ENCODE results near the gene DMRTB1. TPM values are rescaled to one million over a fixed set of nuclear protein-coding genes. Genes with fewer than 3 reads are reported as not detected.

The DMRTB1 gene
- total and polyA plus RNA-seq, 2 of the 8 experiments (the other 6 are each of a cell fraction or from before 2014, with no cell fraction given) = 0.06 to 0.35 TPM

DNA sequence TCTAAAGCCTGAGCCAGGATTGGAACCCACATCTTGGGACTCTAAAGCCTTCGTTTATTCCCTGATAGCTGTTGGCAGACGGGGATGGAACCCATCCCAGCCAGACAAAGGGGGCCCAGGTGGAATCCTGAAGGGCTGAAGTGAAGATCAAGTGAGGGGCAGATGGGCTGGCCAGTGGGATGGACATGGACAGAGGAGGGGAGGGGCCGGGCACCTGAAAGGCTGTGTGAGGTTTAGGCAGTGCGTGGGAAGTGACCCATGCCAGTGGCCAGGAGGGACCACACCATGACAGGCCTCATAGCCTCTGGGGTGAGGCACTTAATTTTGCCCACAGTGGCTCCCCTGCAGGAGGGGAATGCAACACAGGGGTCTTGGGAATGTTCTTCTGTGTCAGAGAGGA, 44.6 kb upstream of the DMRTB1 start (continued):
- TF ChIP-seq RAD21 (IDR thresholded peaks at IDR 0.05 in 1 of 2, conservative IDR thresholded peaks at IDR 0.05 in 1 of 2; ENCODE audit: low read depth in 2 of 2, low read length in 2 of 2) (no peak), SIX5 (IDR thresholded peaks at IDR 0.05; ENCODE audit: low read depth, low read length) (no peak), SP2 (IDR thresholded peaks at IDR 0.05; ENCODE audit: low read length) (no peak)
